ENCODE data around the gene HOXA4.

HOXA4 gene

DNA sequence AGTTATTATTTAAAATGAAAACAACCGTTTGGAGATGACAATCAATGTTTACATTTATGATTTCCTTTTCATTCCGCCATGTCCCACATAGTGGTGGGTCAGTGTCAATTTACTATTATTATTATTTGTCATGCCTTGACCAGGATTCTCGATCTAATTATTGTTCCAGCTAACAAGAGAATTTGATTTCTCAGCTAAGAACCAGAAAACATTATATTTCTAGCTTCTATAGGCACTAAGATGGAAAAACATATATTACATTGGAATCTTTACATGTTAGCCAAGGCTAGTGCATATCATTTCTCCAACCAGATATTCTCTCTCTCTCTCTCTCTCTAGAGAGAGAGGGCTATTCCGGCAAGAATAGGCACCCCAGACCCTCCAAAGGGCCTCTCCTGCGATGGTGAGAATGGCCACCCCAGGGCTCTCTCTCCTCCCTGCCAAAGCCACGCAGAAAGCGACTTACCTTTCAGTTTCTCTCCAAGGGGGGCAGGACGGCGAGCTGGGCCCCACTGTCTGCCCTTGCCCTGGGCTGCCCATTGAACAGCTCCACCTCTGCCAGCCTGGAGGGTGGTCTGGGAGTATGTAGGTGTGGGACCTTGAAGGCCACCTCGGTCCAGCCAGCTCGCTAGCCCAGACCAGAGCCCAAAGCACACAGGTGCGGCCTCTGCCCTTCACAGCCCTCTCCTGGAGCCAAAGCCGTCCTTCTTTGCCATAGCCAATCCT is 19.4 kb upstream of the HOXA4 start:
- no peak overlapping the region for H3K27ac ChIP-seq (ENCODE audit: low read depth, low read length)
- no peaks in the 10 kb centered on the region for H3K9me3 ChIP-seq (ENCODE audit: control insufficient read depth, insufficient read depth, low read depth, low read length)
- H3K4me3 ChIP-seq (ENCODE audit: low read depth, low read length): peak overlapping the region; percentile 59
- peaks cover 100% of the 10 kb centered on the region for H3K27me3 ChIP-seq (ENCODE audit: control insufficient read depth, insufficient read depth, low read length)
- H3K36me3 ChIP-seq (ENCODE audit: control insufficient read depth, insufficient read depth, low read length): no peaks in the 10 kb centered on the region
- H3K4me1 ChIP-seq (ENCODE audit: control insufficient read depth, insufficient read depth, low read length): peaks cover 25% of the 10 kb centered on the region; the same call in 1 of the 2 replicates
- H3K9ac ChIP-seq (ENCODE audit: low read length): peak overlapping the region; percentile 57

DNA sequence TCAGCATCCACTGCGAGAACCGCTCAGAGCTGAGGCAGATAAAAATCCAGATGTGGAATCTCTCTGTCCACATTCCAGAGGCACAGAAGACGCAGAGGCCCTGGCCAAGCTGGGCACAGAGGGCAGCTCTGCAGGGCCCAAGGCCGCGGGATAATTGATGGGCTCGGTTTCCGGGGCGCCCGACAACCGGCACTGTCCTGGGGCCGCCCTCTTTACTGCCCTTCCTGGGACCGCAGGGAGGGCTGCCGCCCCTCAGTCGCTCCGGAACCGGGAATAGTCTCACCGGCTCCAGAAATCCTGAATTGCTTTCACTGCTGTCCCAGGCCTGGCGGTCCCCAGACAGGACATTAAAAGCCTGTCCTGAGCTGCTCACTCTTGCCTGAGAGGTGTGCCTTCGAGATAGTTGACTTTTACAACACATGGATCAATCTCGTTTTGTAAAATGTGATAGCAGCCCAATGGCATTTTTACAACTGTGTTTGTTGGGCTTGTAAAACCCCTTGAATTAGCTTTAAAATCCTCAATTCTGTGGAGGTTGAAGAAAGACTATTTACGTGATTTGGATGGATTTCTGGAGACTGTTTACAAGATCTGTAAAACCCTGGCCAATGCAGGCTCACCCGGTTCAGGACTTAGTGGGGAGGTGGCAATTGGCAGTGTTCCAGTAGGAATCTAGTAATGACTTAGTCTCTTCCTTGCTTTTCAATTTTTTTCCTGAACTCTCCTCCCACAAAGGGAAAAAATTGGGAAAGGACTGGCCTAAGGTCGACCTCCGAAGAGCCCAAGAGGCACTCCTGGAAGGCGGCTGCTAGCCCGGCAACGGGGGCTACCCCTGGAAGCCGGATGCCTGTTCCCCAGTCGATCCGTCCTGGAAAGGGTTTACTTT is 18.4 kb upstream of the HOXA4 start:
- Histone ChIP-seq H3K27ac (ENCODE audit: low read depth, low read length) (no peak overlapping the region; the same call in 1 of the 2 replicates), H3K27me3 (ENCODE audit: control insufficient read depth, insufficient read depth, low read length) (peaks cover 100% of the 10 kb centered on the region), H3K4me3 (ENCODE audit: low read depth, low read length) (peak overlapping the region; percentile 59; the same call in 1 of the 2 replicates)

DNA sequence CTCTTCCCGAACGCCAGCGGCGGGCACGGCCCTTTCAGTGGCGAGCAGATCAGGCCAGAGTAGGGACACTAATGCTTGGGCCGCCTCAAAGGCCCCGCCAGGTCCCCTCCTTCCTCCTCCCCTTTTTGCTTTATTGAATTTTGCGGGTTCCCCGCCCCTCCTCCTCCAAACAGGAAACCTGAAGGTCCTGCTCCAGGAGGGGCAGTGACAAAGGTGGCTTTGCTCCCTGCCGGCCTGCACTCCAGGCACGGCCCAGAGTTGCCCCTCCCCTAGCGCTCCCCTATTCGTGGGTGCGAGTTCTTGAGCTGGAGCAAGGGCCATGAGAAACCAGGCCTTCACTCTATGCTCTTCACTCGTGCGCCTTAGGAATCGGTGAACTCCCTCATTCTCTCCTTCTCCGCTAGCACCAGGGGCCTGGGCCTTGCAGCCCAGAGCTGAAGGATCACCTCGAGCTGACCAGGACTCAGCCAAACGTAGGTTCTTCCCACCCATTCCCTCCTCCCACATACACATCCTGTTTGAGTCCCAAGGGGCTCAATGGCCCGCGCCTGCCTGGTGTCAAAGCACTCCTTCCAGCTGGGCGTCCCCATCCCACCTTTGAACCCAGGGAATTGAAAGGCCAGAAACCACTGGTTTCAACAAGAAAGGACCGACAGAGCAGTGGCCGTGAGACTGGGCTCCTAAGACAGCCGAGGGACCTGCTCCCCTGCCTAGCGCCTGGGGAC is 17.6 kb upstream of the HOXA4 start:
- Histone ChIP-seq H3K27me3 (ENCODE audit: control insufficient read depth, insufficient read depth, low read length) (peaks cover 100% of the 10 kb centered on the region), H3K9ac (ENCODE audit: low read length) (peak overlapping the region; percentile 54), H3K4me1 (ENCODE audit: control insufficient read depth, insufficient read depth, low read length) (peaks cover 27% of the 10 kb centered on the region; the same call in 1 of the 2 replicates), H3K36me3 (ENCODE audit: control insufficient read depth, insufficient read depth, low read length) (no peaks in the 10 kb centered on the region), H3K4me3 (ENCODE audit: low read depth, low read length) (peak overlapping the region; percentile 48), H3K9me3 (ENCODE audit: control insufficient read depth, insufficient read depth, low read depth, low read length) (no peaks in the 10 kb centered on the region), H3K27ac (ENCODE audit: low read depth, low read length) (no peak overlapping the region; the same call in 1 of the 2 replicates)

More for the DNA sequence above, 18.4 kb upstream of the HOXA4 start:
- Histone ChIP-seq H3K4me1 (ENCODE audit: control insufficient read depth, insufficient read depth, low read length) (peaks cover 25% of the 10 kb centered on the region; the same call in 1 of the 2 replicates), H3K36me3 (ENCODE audit: control insufficient read depth, insufficient read depth, low read length) (no peaks in the 10 kb centered on the region), H3K9ac (ENCODE audit: low read length) (peak overlapping the region; percentile 54), H3K9me3 (ENCODE audit: control insufficient read depth, insufficient read depth, low read depth, low read length) (no peaks in the 10 kb centered on the region)

DNA sequence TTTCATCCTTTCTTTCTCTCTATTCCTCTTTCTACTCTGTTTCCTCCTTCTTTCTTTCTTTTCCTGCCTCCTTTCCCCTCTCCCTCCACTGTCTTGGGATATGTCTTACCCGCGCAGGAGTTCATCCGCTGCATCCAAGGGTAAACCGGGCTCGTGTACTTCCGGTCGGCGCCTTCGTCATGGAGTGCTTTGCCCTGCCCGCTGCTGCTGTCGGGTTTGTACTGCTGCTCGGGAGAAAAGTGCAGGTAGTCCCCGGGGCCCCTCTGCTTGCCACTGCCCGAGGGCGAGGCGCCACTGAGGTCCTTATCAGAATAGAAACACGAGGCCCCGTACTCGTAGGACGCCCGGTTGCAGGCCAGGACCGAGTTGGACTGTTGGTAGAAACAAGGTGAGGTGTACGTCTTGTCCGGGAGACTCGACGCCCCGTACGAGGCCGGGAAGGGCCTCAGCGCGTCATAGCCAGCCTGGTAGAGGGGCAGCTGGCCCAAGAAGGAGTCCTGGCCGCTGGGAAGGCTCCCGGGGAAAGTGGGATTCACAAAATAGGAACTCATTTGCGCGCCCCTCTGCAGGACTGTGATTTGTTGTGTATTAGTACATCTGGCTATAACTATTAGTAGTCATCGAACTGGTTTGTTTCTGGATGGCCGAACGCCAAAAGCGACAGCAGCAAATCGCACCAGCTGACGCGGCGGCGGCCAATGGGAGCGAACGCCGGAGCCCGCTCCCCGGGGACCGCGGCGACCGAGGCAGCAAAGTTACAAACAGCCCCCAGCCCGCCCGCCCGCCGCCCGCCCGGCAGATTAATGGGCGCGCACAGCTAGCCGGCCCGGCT is 16.9 kb upstream of the HOXA4 start, which contains the start of gene HOXA6:
Gene HOXA6 (minus strand): TSS at position 576 of the 832 bp plus-strand sequence. CDS start 25 bp downstream, at position 551.
- Histone ChIP-seq H3K27ac (ENCODE audit: low read depth, low read length) (no peak within 1 kb of the TSS; the same call in 1 of the 2 replicates), H3K9me3 (ENCODE audit: control insufficient read depth, insufficient read depth, low read depth, low read length) (no peaks in the 10 kb centered on the region)

DNA sequence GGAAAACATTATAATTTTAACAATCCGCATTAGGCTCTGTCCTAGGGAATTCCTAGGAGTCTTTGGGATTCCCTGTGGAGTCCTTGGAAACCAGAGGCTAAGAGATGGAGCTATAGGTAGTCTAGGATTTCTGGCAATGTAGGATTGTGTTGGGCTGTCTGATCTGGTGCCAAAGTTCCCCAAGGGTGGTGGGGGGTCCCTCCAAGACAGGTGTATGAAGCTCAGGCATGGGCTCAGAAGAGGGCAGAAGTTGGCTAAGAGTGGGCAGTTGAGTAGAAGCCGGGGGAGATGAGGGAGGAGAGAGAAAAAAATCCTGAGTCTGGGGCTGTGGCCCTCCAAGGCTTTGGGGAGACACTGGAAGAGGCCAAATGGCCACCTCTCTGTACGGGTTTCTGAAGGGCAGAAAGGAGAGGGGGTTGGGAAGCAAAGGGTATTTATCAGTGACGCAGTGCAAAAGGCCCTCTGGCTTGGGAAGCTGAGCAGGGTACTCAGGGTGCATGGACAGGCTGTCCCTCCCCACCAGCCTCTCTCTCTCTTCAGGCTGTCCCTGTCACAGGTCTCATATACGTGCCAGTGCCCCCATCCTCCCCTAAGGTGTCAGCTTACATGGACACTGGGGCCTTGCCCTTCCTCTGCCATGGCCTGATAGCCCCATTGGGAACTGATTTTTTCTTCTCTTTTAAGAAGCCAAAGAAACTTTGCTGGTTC is 16.1 kb upstream of the HOXA4 start:
- H3K36me3 ChIP-seq (ENCODE audit: control insufficient read depth, insufficient read depth, low read length): no peaks in the 10 kb centered on the region
- peaks cover 100% of the 10 kb centered on the region for H3K27me3 ChIP-seq (ENCODE audit: control insufficient read depth, insufficient read depth, low read length)
- H3K4me3 ChIP-seq (ENCODE audit: low read depth, low read length): peak overlapping the region; percentile 46; the same call in 1 of the 2 replicates
- H3K4me1 ChIP-seq (ENCODE audit: control insufficient read depth, insufficient read depth, low read length): peaks cover 29% of the 10 kb centered on the region; the same call in 1 of the 2 replicates
- H3K9ac ChIP-seq (ENCODE audit: low read length): peak overlapping the region; percentile 71
- H3K27ac ChIP-seq (ENCODE audit: low read depth, low read length): no peak overlapping the region
- H3K9me3 ChIP-seq (ENCODE audit: control insufficient read depth, insufficient read depth, low read depth, low read length): no peaks in the 10 kb centered on the region

More for the DNA sequence above, 16.9 kb upstream of the HOXA4 start, which contains the start of gene HOXA6:
- H3K9ac ChIP-seq (ENCODE audit: low read length): peak within 1 kb of the TSS; percentile 71
- peaks cover 100% of the 10 kb centered on the region for H3K27me3 ChIP-seq (ENCODE audit: control insufficient read depth, insufficient read depth, low read length)
- H3K36me3 ChIP-seq (ENCODE audit: control insufficient read depth, insufficient read depth, low read length): no peaks in the 10 kb centered on the region
- peak within 1 kb of the TSS; percentile 48 for H3K4me3 ChIP-seq (ENCODE audit: low read depth, low read length)
- H3K4me1 ChIP-seq (ENCODE audit: control insufficient read depth, insufficient read depth, low read length): peaks cover 30% of the 10 kb centered on the region; the same call in 1 of the 2 replicates

DNA sequence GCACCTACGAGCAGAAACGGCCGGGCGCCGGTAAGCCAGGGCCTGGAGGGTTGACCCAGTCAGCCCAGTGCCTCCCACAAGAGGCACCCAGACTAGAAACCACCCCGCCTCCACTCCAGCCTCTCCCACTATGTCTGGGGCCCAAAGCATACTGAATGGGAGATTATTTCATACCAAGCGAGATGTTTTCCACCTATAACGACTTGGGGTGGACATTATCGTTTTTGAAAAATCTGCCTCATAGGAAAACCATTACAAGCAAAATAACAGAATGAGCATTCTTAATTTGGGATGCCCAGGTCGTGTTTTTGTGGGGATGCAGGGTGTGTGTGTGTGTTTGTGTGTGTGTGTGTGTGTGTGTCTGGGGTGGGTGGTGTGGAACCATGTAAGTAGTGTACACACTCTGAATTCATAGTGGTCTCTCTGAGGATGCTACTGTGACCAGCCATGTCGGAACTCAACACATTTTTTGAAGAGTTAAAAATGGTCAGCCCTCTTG is 15.4 kb upstream of the HOXA4 start:
- peak overlapping the region; percentile 71 for H3K9ac ChIP-seq (ENCODE audit: low read length)
- H3K27me3 ChIP-seq (ENCODE audit: control insufficient read depth, insufficient read depth, low read length): peaks cover 100% of the 10 kb centered on the region
- H3K4me3 ChIP-seq (ENCODE audit: low read depth, low read length): no peak overlapping the region
- H3K27ac ChIP-seq (ENCODE audit: low read depth, low read length): no peak overlapping the region
- peaks cover 22% of the 10 kb centered on the region; the same call in 1 of the 2 replicates for H3K4me1 ChIP-seq (ENCODE audit: control insufficient read depth, insufficient read depth, low read length)
- H3K9me3 ChIP-seq (ENCODE audit: control insufficient read depth, insufficient read depth, low read depth, low read length): no peaks in the 10 kb centered on the region
- H3K36me3 ChIP-seq (ENCODE audit: control insufficient read depth, insufficient read depth, low read length): no peaks in the 10 kb centered on the region

DNA sequence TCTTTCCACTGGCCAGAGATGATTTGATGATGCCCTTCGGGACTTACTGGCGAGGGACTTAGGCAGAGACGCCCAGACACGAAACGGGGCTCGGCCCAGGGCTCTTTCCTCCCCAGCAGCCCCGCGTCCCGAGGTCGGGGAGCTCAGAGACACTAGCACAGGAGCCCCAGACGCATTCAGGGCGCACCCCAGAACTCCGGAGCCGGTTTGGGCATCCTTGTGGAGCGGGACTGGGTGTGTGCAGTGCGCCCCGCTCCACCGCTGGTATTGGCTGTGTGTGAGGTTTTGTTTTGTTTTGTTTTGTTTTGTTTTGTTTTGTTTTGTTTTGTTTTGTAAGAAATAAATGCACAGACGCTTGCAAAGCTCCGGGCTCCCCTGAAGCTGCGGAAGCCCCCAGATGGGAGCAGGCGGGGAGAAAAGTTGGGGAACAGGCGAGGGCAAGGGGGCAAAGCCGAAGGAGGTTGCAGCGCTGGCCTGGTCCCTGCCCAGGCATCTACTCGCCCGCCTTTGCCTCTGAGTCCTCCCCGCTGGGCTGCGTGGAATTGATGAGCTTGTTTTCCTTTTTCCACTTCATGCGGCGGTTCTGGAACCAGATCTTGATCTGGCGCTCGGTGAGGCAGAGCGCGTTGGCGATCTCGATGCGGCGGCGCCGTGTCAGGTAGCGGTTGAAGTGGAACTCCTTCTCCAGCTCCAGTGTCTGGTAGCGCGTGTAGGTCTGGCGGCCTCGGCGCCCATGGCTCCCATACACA is 14.8 kb upstream of the HOXA4 start:
- no peak overlapping the region for H3K27ac ChIP-seq (ENCODE audit: low read depth, low read length)
- H3K9me3 ChIP-seq (ENCODE audit: control insufficient read depth, insufficient read depth, low read depth, low read length): no peaks in the 10 kb centered on the region
- no peak overlapping the region for H3K4me3 ChIP-seq (ENCODE audit: low read depth, low read length)
- peak overlapping the region; percentile 32 for H3K9ac ChIP-seq (ENCODE audit: low read length)
- peaks cover 100% of the 10 kb centered on the region for H3K27me3 ChIP-seq (ENCODE audit: control insufficient read depth, insufficient read depth, low read length)
- H3K36me3 ChIP-seq (ENCODE audit: control insufficient read depth, insufficient read depth, low read length): no peaks in the 10 kb centered on the region
- peaks cover 19% of the 10 kb centered on the region; the same call in 1 of the 2 replicates for H3K4me1 ChIP-seq (ENCODE audit: control insufficient read depth, insufficient read depth, low read length)

DNA sequence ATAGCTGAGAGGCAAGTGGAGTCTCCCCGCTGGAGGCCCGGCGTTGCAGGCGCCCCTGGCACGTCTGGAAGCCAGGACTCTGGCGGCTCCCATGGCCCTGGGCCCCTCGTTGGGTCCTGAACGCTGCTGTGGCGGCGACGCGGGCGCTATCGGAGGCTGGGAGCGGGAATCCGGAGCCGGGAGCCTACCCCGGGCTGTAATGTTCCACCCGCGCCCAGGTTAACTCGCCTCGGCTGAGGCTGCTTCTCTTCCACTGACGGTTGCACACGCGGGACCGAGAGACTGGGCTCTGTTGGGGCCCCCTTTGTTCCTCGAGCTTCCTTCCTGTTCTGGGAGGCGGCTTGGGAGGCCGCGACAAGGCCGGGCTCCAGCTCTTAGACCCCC is 14.2 kb upstream of the HOXA4 start:
- H3K27me3 ChIP-seq (ENCODE audit: control insufficient read depth, insufficient read depth, low read length): peaks cover 100% of the 10 kb centered on the region
- H3K36me3 ChIP-seq (ENCODE audit: control insufficient read depth, insufficient read depth, low read length): no peaks in the 10 kb centered on the region
- H3K27ac ChIP-seq (ENCODE audit: low read depth, low read length): no peak overlapping the region
- H3K4me3 ChIP-seq (ENCODE audit: low read depth, low read length): peak overlapping the region; percentile 32; the same call in 1 of the 2 replicates
- H3K4me1 ChIP-seq (ENCODE audit: control insufficient read depth, insufficient read depth, low read length): peaks cover 22% of the 10 kb centered on the region; the same call in 1 of the 2 replicates
- H3K9me3 ChIP-seq (ENCODE audit: control insufficient read depth, insufficient read depth, low read depth, low read length): no peaks in the 10 kb centered on the region
- H3K9ac ChIP-seq (ENCODE audit: low read length): peak overlapping the region; percentile 32

Data from HUES6 (cell line).